Esophagus mucosa (tissue), 1 donor: Measurements from ENCODE around the gene AFF1. TPM values are rescaled to one million over a fixed set of nuclear protein-coding genes. Genes with fewer than 3 reads are reported as not detected.

Source experiments
- ATAC-seq: fragments of 200-7000 bp; cut with Tn5 transposase; one replicate; pipeline ENCODE4 v1.9.1; 2020
- total RNA-seq: library from RNA; stranded (reverse); gene quantifications from one replicate; pipeline ENCODE4 v1.2.4, GENCODE V29; 2023
- donor health status: DM: yes; HTN: yes; CAD: no.

The AFF1 gene
- total RNA-seq, 1 donor from 2014 or later: 39.8 TPM

DNA sequence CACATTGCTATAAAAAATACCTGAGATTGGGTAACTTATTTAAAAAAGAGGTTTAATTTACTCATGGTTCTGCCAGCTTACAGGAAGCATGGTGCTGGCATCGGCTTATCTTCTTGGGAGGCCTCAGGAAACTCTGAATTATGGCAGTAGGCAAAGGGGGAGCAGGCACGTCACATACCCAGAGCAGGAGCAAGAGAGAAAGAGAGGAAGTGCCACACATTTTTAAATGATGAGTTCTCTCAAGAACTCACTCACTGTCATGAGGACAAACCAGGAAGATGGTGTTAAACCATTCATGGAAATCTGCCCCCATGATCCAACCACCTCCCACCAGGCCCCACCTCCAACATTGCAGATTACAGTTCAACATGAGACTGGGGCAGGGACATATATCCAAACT is 10.0 kb upstream of the AFF1 start:
- no peak for ATAC-seq

DNA sequence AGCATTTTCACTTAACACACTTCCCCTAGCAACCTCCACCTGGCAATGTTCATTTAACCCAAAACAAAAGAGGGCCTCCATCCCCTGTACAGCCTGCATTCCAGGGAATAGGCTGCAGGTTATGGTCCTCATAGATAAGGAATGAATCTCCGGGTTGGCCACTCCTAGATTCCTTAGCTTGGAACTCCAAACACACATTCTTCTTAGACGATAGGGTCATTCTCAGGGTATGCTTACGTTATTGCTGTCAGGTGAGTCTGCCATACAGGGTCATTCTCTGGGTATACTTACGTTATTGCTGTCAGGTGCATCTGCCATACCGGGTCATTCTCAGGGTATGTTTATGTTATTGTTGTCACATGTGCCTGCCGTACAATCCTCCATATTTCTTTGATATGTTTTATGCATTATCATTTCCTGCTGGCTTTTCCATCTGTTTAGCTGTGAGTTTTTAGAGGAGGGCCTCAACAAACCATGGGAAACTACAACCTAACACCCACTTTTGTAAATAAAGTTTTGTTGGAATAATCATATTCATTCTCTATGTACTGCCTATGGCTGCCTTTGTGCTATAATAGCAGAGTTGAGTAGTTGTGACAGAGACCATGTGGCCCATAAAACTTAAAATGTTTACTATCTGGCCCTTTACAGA is 8.2 kb upstream of the AFF1 start:
- no peak for ATAC-seq

DNA sequence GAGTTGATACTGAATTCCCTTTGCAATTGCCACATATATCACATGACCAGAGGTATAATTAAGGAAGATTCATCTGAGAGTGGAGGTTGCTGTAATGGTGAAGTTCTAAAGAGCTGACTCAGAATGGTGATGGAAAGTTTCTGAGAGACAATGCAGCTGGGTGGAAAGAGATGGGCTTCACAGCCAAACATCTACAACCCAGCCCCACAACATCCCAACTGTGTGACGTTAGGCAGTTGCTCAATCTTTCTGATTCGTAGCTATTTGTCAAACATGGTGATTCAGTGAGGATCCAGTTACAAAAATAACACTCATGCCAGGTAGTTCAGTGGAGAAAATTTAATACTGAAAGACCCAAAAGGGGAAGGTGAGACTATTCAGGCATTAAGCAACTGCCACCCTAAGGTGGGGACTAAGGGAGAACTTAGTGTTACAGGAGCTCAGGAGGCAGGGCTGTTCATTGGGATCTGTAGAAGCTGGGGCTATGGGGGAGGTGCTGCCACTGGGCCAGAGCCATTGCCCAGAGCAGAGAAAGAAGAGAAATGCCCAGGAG is 6.9 kb upstream of the AFF1 start:
- peak; percentile 88 for ATAC-seq

DNA sequence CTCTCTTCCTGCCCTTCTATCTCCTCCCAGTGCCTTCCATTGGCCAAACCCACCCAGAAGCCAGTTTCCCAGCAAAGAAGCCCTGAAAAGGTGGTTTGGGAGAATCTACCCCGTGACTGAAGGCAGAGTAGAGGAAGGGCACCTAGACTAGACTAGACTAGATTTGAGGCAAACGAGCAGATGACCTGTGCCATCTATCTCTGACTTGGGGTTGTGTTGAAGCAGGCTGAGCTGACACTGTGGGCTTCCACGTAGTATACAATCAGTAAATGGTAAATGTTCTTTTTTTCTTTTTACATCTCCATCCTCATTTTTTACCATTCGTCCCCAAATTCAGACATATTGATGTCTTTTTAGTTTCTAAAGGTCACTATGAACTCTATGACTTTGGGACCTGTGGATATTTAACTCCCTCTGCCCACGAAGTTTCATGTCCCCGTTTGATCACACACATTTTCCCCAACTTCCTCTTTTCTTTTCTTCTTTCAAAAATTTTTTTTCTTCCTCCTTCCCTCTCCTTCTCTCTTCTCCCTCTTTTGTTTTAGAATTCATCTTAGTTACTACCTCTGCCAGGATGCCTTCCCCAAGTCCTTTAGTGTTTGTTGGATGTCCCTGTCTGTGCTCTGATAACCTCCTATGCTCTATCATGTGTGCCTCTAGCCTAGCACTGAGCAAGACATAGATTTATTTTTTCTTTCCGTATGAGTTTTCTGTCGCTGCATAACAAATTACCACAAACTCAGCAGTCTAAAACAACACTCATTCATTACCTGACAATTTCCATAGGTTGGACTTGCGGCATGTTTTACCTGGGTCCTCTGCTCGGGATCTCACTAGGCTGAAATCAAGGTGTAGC is 6.2 kb upstream of the AFF1 start:
- ATAC-seq: peak; percentile 2

DNA sequence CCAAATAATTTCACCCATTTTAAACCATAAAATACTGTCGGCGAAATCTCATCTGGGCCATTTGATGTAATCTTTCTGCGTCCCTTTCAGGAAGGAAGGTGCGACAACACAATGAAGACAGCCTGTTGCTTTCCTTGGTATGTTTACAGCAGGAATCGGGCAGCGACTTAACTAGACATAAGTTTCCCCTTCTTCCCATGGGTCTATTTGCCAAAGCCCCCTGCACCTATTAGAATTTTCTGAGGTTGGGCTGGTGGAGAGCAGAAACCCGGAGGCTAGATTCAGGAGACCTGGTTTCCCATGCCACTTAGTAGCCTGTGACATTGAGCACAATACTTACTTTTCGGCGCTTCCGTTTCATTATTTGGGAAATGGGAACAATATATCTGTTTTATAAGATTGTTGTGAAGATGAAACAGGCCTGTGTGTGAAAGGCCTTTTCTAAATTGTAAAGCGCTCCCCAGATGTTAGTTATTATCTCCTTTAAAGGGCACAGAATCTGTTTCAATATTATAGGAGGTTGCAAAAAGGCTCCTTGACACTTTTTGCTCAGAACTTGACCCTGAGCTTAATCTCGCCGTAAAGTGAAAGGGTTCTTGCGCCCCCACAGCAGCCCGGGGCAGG is 552 bp upstream of the AFF1 start:
- ATAC-seq: no peak

DNA sequence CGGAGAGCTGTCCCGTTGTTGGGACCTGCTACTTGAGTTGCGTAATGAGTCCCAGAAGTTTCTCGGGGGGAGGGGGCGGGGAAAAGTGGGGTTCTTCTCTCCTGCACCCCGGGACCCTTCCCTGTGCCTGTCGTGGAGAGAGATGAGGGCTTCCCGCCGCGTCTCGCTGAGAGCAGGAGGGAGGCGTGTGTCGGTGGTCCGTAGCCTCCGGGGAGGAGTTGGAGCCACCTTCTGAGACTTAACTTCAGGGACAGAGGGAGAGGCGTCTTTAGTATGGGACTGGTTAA is 698 bp downstream of the AFF1 start:
- ATAC-seq: no peak

DNA sequence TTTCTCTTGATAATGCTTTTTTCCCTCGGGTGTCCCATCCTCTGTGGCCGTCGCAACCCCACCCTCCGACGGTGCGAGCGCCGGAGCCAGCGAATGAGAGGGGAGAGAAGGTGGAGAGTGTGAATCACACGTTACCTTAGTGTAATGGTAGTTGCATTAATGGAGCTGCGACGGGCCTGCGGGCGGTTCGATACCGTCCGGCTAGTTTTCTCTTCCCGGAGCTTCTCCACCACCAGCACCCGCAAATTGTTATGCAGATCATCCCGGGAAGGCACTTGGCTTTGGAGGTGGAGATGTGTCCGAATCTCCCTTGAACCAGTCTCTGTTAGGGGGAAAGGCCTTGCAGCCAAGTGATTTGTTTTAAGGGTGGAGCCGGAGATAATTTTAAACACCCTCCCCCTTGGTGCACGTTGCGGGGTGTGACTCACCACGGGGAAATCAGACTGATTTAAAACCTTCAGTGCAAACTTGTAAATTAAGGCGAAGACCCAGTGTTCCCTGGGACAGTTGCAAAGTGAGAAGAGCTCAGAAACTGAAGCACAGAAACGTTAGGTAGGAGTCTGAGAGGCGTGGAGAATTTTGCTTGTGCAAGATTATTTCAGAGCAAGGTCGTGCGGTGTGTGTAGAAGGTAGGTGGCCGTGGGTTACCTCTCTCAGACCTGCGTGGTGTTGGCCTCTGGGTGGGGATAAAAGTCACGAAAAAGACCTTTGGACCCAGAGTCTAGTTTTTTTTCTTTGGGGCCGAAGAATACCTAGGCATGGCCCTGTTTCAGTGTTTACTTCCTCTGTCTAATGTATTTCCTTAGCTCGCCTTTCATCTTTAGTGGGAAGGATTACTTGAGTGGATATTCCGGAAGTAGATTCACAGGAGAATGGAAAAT is 1.3 kb downstream of the AFF1 start:
- peak; percentile 68 for ATAC-seq

DNA sequence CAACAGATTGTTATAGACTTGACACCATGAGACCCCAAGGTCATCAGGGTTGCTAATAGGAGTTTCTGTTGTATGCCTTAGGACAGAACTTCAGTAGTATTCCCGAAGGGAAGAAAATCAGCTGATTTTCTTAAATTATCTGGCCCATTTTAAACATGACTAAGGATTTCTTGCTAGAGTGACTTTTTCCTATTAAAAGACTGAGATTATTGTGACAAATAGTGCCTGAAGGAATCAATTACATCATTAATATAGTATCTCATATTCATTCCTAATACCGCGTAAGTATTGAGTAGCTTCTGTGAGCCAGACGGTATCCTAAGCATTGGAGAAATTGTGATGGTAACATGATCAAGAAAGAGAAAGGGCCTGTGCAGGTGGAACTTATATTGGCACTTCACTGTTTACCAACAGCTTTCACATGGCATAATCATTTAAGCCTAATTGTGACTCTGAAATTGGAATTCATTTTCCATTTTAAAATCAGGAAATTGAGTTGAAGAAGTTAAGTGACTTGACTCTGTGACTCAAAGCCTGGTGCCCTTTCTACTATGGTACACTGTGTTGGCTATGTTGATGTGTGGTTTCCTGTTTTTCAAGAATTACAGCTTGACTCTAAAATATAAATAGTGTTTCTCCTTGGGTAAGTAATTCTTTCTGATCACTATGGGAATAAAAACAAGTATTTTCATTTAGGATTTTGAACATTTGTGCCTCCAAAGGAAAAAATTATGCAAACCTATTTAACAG is 4.1 kb downstream of the AFF1 start:
- ATAC-seq: peak; percentile 33

DNA sequence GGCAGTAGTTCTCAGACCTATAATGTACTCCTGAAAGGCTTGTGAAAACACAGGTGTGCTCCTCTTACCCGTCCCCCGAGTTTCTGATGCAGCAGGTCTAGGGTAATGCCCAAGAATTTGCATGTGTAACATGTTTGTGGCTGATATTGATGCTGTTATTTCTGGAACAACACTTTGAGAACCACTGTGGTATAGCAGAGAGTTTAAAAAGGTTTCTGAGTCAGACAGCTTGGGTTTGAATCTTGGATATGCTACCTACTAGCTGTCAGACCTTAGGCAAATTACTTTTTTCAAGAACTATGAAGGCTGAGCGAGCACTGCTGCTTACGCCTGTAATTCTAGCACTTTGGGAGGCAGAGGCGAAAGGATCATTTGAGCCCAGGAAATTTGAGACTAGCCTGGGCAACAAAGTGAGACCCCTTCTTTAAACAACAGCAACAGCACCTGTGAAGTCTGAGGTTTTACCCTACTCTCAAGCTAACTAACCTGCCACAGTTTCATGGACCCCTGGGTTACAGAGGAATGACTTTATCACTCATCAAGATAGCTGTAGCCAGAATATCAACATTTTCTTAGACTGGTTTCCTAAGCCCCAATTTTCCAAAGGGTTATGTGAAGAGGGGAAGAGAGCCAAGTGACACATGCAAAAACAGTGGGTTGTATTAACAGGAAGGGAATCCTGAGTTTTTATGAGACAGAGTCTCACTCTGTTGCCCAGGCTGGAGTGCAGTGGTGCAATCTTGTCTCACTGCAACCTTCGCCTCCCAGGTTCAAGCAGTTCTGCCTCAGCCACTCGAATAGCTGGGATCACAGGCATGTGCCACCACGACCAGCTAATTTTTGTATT is 5.1 kb downstream of the AFF1 start:
- no peak for ATAC-seq

DNA sequence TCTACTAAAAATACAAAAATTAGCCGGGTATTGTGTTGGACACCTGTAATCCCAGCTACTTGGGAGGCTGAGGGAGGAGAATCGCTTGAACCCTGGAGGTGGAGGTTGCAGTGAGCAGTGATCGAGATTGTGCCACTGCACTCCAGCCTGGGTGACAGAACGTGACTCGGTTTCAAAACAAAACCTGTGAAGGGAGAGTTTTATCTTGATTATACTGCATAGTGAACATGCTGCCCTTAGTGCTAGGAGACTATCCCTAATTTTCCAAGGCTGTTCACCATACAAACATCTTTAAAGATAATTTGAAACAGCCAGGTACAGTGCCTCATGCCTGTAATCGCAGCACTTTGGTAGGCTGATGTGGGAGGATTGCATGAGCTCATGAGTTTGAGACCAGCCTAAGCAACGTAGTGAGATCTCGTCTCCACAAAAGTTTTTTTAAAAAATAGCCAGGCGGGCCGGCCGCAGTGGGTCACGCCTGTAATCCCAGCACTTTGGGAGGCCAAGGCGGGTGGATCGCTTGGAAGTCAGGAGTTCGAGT is 6.2 kb downstream of the AFF1 start:
- ATAC-seq: no peak

DNA sequence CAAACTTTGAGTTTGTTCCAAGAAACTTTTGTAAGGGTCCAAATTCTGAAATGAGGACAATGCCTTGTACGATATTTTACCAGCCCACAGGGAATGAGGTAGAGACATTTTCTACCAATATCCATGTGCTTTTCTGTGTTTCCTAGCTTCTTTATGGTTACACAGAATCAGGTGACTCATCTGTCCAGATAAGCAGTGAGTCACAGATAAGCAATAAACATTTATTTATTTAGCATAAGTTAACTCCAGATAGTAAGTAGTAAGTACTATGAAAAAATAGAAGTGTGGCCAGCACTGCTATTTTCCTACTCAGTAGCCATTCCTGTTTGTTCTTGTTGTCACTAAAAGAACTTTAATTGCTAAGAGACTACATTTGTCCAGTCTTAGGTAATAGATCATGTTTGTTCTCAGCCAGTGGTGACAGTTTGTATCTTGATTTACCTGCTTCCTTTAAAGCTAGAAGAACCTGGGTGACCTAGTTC is 7.4 kb downstream of the AFF1 start:
- ATAC-seq: no peak

DNA sequence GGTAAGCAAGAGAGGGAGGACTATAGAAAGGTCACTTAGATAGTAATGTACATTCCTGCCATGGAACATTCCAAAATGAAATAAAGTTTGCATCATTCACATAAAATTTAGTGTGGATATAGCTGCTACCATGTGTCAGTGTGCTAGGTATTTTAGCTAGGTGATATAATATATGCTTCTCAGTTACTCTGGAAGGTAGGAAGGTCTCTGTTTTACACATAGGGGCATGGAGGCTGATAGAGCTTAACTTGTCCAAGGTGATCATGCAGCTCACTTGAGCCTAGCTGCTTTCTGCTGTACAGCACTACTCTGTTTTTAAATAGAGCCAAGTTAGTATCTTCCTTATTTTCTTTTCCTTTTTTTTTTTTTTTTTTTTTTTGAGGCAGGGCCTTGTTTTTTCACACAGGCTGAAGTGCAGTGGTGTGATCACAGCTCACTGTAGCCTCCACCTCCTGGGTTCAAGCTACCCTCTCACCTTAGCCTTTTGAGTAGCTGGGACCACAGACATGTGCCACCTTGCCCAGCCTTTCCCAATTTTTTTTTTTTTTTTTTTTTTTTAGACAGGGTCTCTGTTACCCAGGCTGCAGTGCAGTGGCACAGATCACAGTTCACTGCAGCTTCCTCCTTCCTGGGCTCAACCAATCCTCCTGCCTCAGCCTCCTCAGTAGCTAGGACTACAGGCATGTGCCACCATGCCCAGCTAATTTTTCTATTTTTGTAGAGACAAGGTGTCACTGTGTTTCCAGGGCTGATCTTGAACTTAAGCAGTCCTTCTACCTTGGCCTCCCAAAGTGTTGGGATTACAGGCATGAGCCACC is 10.4 kb downstream of the AFF1 start:
- ATAC-seq: no peak

DNA sequence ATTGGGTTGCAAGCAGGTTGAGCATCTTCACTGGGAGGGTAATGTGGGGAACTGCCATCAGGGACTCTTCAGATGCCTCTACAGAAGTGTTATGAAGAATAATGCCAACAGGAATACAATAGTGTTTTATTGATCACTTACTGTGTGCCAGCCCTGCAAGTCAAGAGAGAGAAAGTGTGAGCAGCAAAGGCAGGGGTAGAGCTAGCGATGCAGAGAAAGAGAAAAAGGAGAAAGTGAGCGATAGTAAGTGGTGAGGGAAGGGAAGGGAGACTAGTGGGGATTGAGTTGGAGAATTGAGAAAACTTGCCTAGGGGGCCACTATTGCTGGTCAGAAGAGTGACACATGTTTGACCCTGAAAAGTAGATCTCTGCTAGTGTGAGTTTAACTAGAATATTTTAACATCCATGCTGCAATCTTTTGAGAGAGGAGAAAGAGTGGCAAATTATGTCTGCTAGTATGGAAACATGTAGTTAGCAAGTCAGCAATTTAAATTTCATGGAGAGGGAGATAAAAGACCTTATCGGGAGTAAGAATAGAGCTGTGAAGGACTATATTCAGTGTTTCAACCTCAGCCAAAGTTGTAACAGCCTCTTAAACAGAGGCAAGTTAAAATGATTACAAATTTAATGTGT is 12.2 kb downstream of the AFF1 start:
- ATAC-seq: no peak

DNA sequence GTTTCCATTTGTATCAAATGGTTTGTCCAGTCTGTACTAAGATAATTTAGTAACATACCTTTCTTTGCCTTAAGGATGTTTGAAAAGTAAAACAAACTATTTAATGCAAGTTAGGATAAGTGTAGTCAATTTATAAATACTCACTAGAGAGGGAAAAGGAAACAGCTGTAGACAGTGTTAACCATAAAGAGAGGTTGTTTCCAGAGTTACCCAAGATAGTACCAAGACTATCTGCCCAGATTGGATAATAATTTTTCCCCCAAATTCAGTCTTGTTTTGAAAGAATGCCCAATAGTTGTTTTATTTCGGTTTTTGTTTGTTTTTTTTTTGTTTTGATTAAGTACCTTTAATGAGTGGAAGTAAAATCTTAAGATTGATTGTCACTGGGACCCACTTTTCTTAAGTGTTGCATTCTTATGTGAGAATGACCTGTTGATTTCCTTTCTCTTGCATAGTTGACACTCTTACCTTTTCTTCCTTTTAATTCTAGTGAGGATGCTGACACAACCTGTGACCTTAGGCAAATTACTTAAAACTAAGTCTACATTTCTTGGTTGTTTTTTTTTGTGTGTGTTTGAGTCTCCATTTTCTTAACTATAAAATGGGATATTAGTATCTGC is 12.8 kb downstream of the AFF1 start:
- no peak for ATAC-seq

DNA sequence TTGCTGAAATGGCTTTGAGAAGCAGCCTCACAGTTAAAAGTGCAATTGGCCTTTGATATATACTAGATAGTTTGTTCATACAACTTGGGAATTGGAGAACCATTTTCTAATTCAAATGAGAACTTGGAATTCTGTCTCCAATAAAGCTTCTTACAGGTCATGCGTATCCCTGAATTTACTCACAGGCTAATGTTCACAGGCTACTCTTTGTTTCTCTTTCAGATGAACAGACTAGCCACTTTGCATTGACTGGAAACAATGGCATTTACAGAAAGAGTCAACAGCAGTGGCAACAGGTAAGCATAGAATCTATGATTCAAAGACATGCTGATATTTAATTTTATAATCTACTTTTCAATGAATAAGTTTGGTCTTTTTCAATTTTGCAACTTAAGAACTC is 13.5 kb downstream of the AFF1 start:
- ATAC-seq: peak; percentile 77

DNA sequence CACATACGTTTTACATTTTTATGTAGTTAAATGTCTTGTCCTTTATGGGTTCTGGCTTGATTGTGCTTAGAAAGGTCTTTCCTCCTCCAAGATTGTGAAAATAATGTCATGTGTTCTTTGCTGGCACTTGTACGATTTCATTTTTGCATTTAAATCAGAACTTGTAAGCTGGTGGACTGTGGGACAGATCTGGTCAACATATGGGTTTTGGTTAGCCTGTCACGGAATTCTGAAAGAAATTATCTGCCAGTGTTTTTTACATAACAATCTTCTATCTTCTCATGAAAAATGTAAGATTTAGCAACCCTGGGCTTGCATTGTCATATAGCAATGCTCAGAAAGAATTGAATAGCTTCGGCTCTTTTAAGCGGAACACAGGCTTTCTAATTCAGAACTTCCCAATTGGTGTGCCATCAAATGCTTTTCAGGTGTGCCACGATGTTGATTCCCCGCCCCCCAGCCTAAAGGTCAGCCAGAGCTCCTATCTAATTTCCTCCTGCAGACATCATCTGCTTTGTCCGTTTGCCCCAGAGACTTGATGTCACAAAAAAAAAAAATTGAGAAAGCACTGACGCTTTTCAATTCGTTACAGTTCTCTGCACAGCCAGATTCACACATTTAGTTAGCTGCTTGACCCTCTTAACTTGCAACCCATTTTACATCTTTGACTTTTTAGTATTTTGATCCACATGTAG is 16.2 kb downstream of the AFF1 start:
- ATAC-seq: no peak

DNA sequence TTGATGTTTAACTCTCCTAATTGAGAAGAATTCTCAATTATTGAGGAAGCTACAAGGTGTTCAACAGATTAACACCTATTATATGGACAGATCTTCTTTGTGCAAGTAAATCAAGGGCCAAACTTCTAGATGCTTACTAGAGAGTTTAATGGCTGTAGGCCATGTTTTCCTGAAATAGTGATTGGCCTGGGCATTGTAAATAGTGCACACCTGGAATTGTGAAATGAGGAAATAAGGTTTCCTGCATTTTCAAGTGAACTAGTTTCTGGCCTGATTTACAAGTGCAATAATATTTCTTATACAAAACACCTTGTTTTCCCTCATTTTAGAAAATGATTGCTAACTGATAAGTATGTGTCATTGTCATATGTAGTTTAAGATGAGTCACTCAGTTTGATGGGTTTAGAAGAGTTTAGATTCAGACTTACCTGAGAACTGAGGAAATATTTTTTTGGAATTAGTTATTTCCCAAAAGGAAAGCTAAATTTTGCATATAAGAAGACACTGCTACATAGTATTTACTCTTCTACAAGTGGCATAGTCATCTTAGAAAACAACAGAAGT is 21.2 kb downstream of the AFF1 start:
- no peak for ATAC-seq

DNA sequence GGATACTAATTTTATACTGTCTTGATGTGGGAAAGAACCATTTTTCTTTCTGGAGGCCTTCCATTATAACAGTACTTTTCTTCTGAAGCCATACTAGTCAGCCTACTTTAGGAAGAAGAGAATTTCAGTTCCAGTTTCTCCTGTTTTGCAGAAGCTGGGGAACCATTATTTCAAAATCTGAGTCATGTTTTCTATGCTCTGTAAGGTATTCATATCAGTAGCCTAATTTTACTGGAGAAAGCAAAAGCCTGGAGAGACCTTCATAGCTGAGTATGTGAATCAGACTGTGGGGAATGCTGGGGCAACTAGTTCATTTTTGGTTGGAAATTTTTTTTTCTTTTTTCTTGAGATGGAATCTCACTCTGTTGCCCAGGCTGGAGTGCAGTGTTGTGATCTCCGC is 22.4 kb downstream of the AFF1 start:
- ATAC-seq: peak; percentile 91
